Breast epithelium (tissue), 3 donors: ENCODE measurements around the gene PPM1A.

ENCODE experiments used
- POLR2AphosphoS5 ChIP-seq, 3 donors: sonication (generic); formaldehyde crosslinking; IDR thresholded peaks; one replicate each; pipeline ENCODE4 v1.6.1; 2017; ENCODE audit warnings: antibody characterized with exemption in 3 of 3
- TF ChIP-seq, protein P1 (sequence below), 3 donors: fragments of 450-650 bp; IDR thresholded peaks; one replicate each; pipeline ENCODE4 v1.5.1; 2016 to 2017; ENCODE audit warnings: antibody characterized with exemption in 3 of 3, mild to moderate bottlenecking in 3 of 3, moderate library complexity in 3 of 3

DNA sequence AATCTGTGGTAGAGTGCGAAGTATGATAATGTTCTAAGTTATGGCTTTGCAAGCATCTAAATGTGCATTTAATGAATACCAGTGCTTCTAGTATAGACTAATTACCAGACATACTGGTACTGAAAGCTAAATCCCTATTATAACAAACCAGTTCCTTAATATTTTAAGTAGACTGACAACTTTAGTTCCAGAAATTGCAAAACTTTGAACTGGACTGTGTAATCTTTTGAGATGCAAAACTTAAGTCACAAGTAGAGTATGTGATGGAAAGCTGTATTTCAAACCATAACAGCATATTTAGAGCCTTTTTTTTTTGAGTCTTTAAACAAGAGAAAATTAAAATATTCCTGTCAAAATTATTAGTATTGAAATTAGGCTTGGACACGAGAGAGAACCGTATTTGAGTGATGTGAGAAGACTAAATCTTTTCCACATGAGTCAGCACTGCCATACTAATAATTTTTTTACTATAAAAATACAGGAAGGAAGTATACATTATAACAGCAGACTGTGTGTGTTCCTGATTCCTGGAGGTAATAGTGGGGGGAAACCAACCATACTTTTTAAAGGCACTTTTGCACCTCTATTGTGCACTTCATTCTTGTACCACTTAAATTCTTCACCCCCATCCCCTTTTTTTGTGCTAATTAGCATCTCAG lies 45.5 kb downstream of the PPM1A start:
- TF ChIP-seq, protein P1, sequence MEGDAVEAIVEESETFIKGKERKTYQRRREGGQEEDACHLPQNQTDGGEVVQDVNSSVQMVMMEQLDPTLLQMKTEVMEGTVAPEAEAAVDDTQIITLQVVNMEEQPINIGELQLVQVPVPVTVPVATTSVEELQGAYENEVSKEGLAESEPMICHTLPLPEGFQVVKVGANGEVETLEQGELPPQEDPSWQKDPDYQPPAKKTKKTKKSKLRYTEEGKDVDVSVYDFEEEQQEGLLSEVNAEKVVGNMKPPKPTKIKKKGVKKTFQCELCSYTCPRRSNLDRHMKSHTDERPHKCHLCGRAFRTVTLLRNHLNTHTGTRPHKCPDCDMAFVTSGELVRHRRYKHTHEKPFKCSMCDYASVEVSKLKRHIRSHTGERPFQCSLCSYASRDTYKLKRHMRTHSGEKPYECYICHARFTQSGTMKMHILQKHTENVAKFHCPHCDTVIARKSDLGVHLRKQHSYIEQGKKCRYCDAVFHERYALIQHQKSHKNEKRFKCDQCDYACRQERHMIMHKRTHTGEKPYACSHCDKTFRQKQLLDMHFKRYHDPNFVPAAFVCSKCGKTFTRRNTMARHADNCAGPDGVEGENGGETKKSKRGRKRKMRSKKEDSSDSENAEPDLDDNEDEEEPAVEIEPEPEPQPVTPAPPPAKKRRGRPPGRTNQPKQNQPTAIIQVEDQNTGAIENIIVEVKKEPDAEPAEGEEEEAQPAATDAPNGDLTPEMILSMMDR (IDR thresholded peaks at IDR 0.05): no peak
- no peak for TF ChIP-seq POLR2AphosphoS5 (IDR thresholded peaks at IDR 0.05)
